ENCODE results near the gene CLDN10.

Gene CLDN10

DNA sequence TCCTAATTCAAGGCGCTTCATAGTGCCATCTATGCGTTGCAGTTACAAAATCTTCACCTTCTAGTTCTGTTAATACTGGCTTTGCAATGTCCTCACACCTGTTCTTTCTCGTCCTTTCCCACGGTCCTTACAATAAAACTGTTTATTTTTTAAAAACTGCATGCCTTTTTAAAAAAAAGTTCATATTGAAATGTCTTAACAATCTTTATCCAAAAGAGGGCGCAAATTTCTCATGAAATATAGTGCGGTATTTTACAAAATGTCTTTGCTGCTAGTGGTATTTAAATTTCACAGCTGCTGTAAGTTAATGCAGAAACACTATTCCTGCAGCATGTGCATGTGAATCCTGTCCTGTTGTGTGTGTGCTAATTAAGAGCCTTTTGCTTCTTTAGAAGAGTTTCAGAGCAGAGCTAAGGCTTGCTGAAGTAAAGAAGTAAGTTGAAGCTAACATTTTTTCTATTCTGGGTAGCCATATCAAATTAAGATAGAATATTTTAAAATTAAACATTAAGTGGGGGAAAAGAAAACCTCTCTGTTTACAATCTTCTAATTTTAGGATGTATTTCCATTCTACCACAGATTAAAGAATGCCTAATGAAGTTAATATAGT, 15.8 kb upstream of the CLDN10 start:
- ChIA-PET CTCF (interaction anchor here (0.7 to 7.0 kb wide), 19 partner anchors 10 to 300 kb away, joined by 3 to 39 read pairs (median 5); partner anchors contain the start of gene CLDN10), POLR2A (interaction anchor here (1.1 kb wide), 1 partner anchor 146 kb away, joined by 3 read pairs; no protein-coding TSS in a partner anchor)
- no peaks in the 10 kb centered on the region for H3K36me3 ChIP-seq (ENCODE audit: control insufficient read depth in 4 of 4, insufficient read depth in 4 of 4, low read length in 3 of 4)
- no peak overlapping the region for H3K4me3 ChIP-seq (ENCODE audit: control insufficient read depth in 1 of 7, extremely low read depth in 1 of 7, insufficient read depth in 4 of 7, low read depth in 2 of 7, low read length in 6 of 7)
- no peak overlapping the region for H3K27ac ChIP-seq (ENCODE audit: insufficient read depth in 1 of 2, low read depth in 1 of 2, low read length in 2 of 2, poor library complexity in 1 of 2, severe bottlenecking in 2 of 2)
- DNase-seq: peak; percentile 35 to 67 (median 65)
- 25% methylated on average over 4 of the region's 6 CpGs for WGBS (ENCODE audit: insufficient coverage)
- no peaks in the 10 kb centered on the region for H3K27me3 ChIP-seq (replicated peaks in 2 of 5; ENCODE audit: control insufficient read depth in 4 of 5, insufficient read depth in 5 of 5, low read length in 4 of 5)
- no peaks in the 10 kb centered on the region for H3K9me3 ChIP-seq (ENCODE audit: control extremely low read depth in 1 of 5, control insufficient read depth in 4 of 5, insufficient read depth in 2 of 5, low read depth in 1 of 5, low read length in 4 of 5)
- peaks cover 6 to 14% (median 11%) of the 10 kb centered on the region in 4 experiments for H3K4me1 ChIP-seq (ENCODE audit: control extremely low read depth in 1 of 4, control insufficient read depth in 4 of 4, insufficient read depth in 4 of 4, low read length in 3 of 4)

DNA sequence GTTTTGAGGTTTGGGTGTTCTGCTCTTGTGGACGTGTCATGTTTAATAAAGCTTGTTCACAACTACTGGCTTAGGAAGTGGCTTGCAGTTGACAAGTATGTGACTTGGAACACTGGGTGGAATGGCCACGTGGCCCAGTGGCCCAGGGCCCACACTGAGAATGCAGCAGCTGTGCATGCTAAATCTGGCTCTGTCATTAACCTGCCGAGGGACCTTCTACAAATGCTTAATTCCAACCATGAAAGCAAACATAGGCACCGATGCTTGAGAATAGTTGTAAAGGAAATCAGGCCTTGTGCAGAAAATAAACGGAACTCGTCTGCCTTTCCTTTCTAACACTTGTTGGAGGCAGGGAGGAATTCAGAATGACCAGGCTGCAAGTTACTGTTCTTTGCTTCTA, 11.6 kb upstream of the CLDN10 start:
- ChIA-PET CTCF (interaction anchor here (1.6 to 7.0 kb wide), 4 partner anchors 11 to 294 kb away, joined by 7 to 39 read pairs (median 8); partner anchors contain the start of gene CLDN10), POLR2A (interaction anchor here (0.6 kb wide), 1 partner anchor 999 kb away, joined by 4 read pairs; no protein-coding TSS in a partner anchor)
- Histone ChIP-seq H3K36me3 (ENCODE audit: control insufficient read depth in 4 of 4, insufficient read depth in 4 of 4, low read length in 3 of 4) (no peaks in the 10 kb centered on the region), H3K27ac (ENCODE audit: insufficient read depth in 1 of 2, low read depth in 1 of 2, low read length in 2 of 2, poor library complexity in 1 of 2, severe bottlenecking in 2 of 2) (no peak overlapping the region), H3K9me3 (ENCODE audit: control extremely low read depth in 1 of 5, control insufficient read depth in 4 of 5, insufficient read depth in 2 of 5, low read depth in 1 of 5, low read length in 4 of 5) (no peaks in the 10 kb centered on the region), H3K4me1 (ENCODE audit: control extremely low read depth in 1 of 4, control insufficient read depth in 4 of 4, insufficient read depth in 4 of 4, low read length in 3 of 4) (peaks cover 6 to 14% (median 11%) of the 10 kb centered on the region in 4 experiments), H3K4me3 (ENCODE audit: control insufficient read depth in 1 of 7, extremely low read depth in 1 of 7, insufficient read depth in 4 of 7, low read depth in 2 of 7, low read length in 6 of 7) (no peak overlapping the region), H3K27me3 (replicated peaks in 2 of 5; ENCODE audit: control insufficient read depth in 4 of 5, insufficient read depth in 5 of 5, low read length in 4 of 5) (no peaks in the 10 kb centered on the region)
- WGBS (ENCODE audit: insufficient coverage): 26% methylated on average over 5 of the region's 6 CpGs
- DNase-seq: peak in 2 of 3 donors; percentile 25 to 36

DNA sequence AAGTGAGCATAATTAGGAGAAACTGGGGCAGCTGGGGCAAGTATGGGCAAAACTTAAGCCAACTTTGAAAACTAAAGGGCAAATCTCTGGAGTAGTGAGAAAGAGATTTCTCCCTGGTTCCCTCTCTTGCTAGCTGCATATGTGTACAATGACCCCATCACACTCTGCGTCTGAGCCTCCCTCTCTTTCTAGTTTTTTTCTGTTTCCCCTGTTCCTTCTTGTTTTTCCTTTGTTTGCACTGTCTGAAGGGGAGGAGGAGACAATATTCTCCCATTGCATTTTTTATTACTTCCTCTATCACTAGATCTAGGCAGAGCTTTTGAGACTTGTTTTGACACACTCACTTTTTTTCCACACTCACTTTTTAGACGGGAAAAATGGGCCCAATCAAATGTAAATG, 11.2 kb upstream of the CLDN10 start:
- Histone ChIP-seq H3K27me3 (replicated peaks in 2 of 5; ENCODE audit: control insufficient read depth in 4 of 5, insufficient read depth in 5 of 5, low read length in 4 of 5) (peaks cover 0 to 2% (median 0%) of the 10 kb centered on the region in 5 experiments), H3K4me1 (ENCODE audit: control extremely low read depth in 1 of 4, control insufficient read depth in 4 of 4, insufficient read depth in 4 of 4, low read length in 3 of 4) (peaks cover 6 to 14% (median 11%) of the 10 kb centered on the region in 4 experiments), H3K4me3 (ENCODE audit: control insufficient read depth in 1 of 7, extremely low read depth in 1 of 7, insufficient read depth in 4 of 7, low read depth in 2 of 7, low read length in 6 of 7) (no peak overlapping the region), H3K36me3 (ENCODE audit: control insufficient read depth in 4 of 4, insufficient read depth in 4 of 4, low read length in 3 of 4) (no peaks in the 10 kb centered on the region), H3K9me3 (ENCODE audit: control extremely low read depth in 1 of 5, control insufficient read depth in 4 of 5, insufficient read depth in 2 of 5, low read depth in 1 of 5, low read length in 4 of 5) (no peaks in the 10 kb centered on the region), H3K27ac (ENCODE audit: insufficient read depth in 1 of 2, low read depth in 1 of 2, low read length in 2 of 2, poor library complexity in 1 of 2, severe bottlenecking in 2 of 2) (no peak overlapping the region)
- WGBS (ENCODE audit: insufficient coverage): 40% methylated on average over 1 of the region's 2 CpGs
- no peak for DNase-seq
- ChIA-PET CTCF (interaction anchor here (0.9 to 7.0 kb wide), 4 partner anchors 12 to 293 kb away, joined by 3 to 39 read pairs (median 8); no protein-coding TSS in a partner anchor), POLR2A (interaction anchor here (0.6 kb wide), 1 partner anchor 999 kb away, joined by 4 read pairs; no protein-coding TSS in a partner anchor)

- no peak overlapping the region for H3K27ac ChIP-seq (ENCODE audit: insufficient read depth in 1 of 2, low read depth in 1 of 2, low read length in 2 of 2, poor library complexity in 1 of 2, severe bottlenecking in 2 of 2)
- H3K36me3 ChIP-seq (ENCODE audit: control insufficient read depth in 4 of 4, insufficient read depth in 4 of 4, low read length in 3 of 4): no peaks in the 10 kb centered on the region
- ChIA-PET CTCF (interaction anchor here (0.9 to 7.0 kb wide), 4 partner anchors 12 to 293 kb away, joined by 3 to 39 read pairs (median 8); no protein-coding TSS in a partner anchor), POLR2A (no interaction called here)
- no peaks in the 10 kb centered on the region for H3K9me3 ChIP-seq (ENCODE audit: control extremely low read depth in 1 of 5, control insufficient read depth in 4 of 5, insufficient read depth in 2 of 5, low read depth in 1 of 5, low read length in 4 of 5)
- peaks cover 6 to 14% (median 11%) of the 10 kb centered on the region in 4 experiments for H3K4me1 ChIP-seq (ENCODE audit: control extremely low read depth in 1 of 4, control insufficient read depth in 4 of 4, insufficient read depth in 4 of 4, low read length in 3 of 4)
- H3K27me3 ChIP-seq (replicated peaks in 2 of 5; ENCODE audit: control insufficient read depth in 4 of 5, insufficient read depth in 5 of 5, low read length in 4 of 5): peaks cover 0 to 2% (median 0%) of the 10 kb centered on the region in 5 experiments
- no peak overlapping the region for H3K4me3 ChIP-seq (ENCODE audit: control insufficient read depth in 1 of 7, extremely low read depth in 1 of 7, insufficient read depth in 4 of 7, low read depth in 2 of 7, low read length in 6 of 7)
- DNase-seq: no peak
- 90% methylated on average over 4 of the region's 8 CpGs for WGBS (ENCODE audit: insufficient coverage)
Observed at GRCh38 chr13:95541911-95542474, 10.5 kb upstream of the CLDN10 start.

- no peaks in the 10 kb centered on the region for H3K36me3 ChIP-seq (ENCODE audit: control insufficient read depth in 4 of 4, insufficient read depth in 4 of 4, low read length in 3 of 4)
- no peak overlapping the region for H3K4me3 ChIP-seq (ENCODE audit: control insufficient read depth in 1 of 7, extremely low read depth in 1 of 7, insufficient read depth in 4 of 7, low read depth in 2 of 7, low read length in 6 of 7)
- H3K27ac ChIP-seq (ENCODE audit: insufficient read depth in 1 of 2, low read depth in 1 of 2, low read length in 2 of 2, poor library complexity in 1 of 2, severe bottlenecking in 2 of 2): no peak overlapping the region
- CTCF ChIA-PET: no interaction called here
- POLR2A ChIA-PET: no interaction called here
- H3K27me3 ChIP-seq (replicated peaks in 2 of 5; ENCODE audit: control insufficient read depth in 4 of 5, insufficient read depth in 5 of 5, low read length in 4 of 5): peaks cover 0 to 6% (median 0%) of the 10 kb centered on the region in 5 experiments
- WGBS (ENCODE audit: insufficient coverage): no CpG with 5 or more reads among the region's 2 CpGs
- no peak for DNase-seq
- H3K9me3 ChIP-seq (ENCODE audit: control extremely low read depth in 1 of 5, control insufficient read depth in 4 of 5, insufficient read depth in 2 of 5, low read depth in 1 of 5, low read length in 4 of 5): no peaks in the 10 kb centered on the region
- peaks cover 6 to 14% (median 11%) of the 10 kb centered on the region in 4 experiments for H3K4me1 ChIP-seq (ENCODE audit: control extremely low read depth in 1 of 4, control insufficient read depth in 4 of 4, insufficient read depth in 4 of 4, low read length in 3 of 4)
Observed at GRCh38 chr13:95544293-95544692, 8.2 kb upstream of the CLDN10 start.

DNA sequence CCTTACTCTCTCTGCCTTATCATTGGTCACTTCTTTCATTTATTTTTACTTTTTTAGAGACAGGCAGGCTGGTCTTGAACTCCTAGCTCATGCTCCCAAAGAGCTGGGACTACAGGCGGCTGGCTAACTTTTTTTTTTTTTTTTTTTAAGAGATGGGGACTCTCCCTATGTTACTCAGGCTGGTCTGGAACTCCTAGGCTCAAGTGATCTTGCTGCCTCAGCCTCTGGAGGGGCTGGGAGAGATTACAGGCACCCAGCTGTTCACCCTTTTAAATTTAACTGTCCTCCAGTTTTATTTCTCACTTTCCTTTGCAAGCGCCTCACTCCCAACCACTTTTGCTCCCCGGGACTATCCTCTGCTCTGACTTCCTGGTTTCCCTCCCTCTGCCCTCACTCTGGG, 5.6 kb upstream of the CLDN10 start:
- Histone ChIP-seq H3K4me3 (ENCODE audit: control insufficient read depth in 1 of 7, extremely low read depth in 1 of 7, insufficient read depth in 4 of 7, low read depth in 2 of 7, low read length in 6 of 7) (no peak overlapping the region), H3K9me3 (ENCODE audit: control extremely low read depth in 1 of 5, control insufficient read depth in 4 of 5, insufficient read depth in 2 of 5, low read depth in 1 of 5, low read length in 4 of 5) (no peaks in the 10 kb centered on the region), H3K27ac (ENCODE audit: insufficient read depth in 1 of 2, low read depth in 1 of 2, low read length in 2 of 2, poor library complexity in 1 of 2, severe bottlenecking in 2 of 2) (no peak overlapping the region), H3K4me1 (ENCODE audit: control extremely low read depth in 1 of 4, control insufficient read depth in 4 of 4, insufficient read depth in 4 of 4, low read length in 3 of 4) (peaks cover 2 to 5% (median 2%) of the 10 kb centered on the region in 4 experiments), H3K36me3 (ENCODE audit: control insufficient read depth in 4 of 4, insufficient read depth in 4 of 4, low read length in 3 of 4) (no peaks in the 10 kb centered on the region), H3K27me3 (replicated peaks in 2 of 5; ENCODE audit: control insufficient read depth in 4 of 5, insufficient read depth in 5 of 5, low read length in 4 of 5) (peaks cover 0 to 17% (median 0%) of the 10 kb centered on the region in 5 experiments)
- ChIA-PET CTCF (interaction anchor here (0.7 to 4.1 kb wide), 2 partner anchors 10 to 18 kb away, joined by 4 to 25 read pairs; no protein-coding TSS in a partner anchor), POLR2A (no interaction called here)
- WGBS (ENCODE audit: insufficient coverage): 82% methylated on average over 2 of the region's 3 CpGs
- no peak for DNase-seq

Measured in common myeloid progenitor, CD34-positive (primary cell).